HCT116 (cell line): ENCODE results near the gene CACNA1C.

Source experiments
- EZH2phosphoT487 ChIP-seq: fragments of 200-600 bp; IDR thresholded peaks from 2 replicates; pipeline ENCODE4 v1.6.1; 2018; ENCODE audit warnings: antibody characterized with exemption, borderline replicate concordance
- FOSL1 ChIP-seq: IDR thresholded peaks from 2 replicates; pipeline ENCODE4 v1.6.1; 2012; ENCODE audit warnings: low read depth
- POLR2A ChIP-seq: IDR thresholded peaks from 2 replicates; pipeline ENCODE4 v1.7.0; 2011; ENCODE audit warnings: borderline replicate concordance; ENCODE audit not compliant: insufficient read depth, insufficient read length; ENCODE audit errors: extremely low read depth
- SIN3A ChIP-seq: IDR thresholded peaks from 2 replicates; pipeline ENCODE4 v1.6.1; 2012; ENCODE audit warnings: low read depth
- TF ChIP-seq, protein P1 (sequence below), 3 experiments: fragments of 200-600 bp in 1 of 3; sonication (generic) in 1 of 3; IDR thresholded peaks in 2 of 3; conservative IDR thresholded peaks in 1 of 3; 2 replicates each; pipeline ENCODE4 v1.5.1; 2012 to 2017; ENCODE audit warnings: low read depth in 2 of 3, low read length in 2 of 3, antibody characterized with exemption in 1 of 3, borderline replicate concordance in 1 of 3, control low read depth in 1 of 3, mild to moderate bottlenecking in 1 of 3, mixed read lengths in 1 of 3, mixed run types in 1 of 3, moderate library complexity in 1 of 3; ENCODE audit not compliant: insufficient read depth in 1 of 3
- TF ChIP-seq, protein P2 (sequence below): IDR thresholded peaks from 2 replicates; pipeline ENCODE4 v1.6.1; 2012; ENCODE audit warnings: low read depth
- TF ChIP-seq, protein P3 (sequence below): IDR thresholded peaks from 2 replicates; pipeline ENCODE4 v1.6.1; 2012

DNA sequence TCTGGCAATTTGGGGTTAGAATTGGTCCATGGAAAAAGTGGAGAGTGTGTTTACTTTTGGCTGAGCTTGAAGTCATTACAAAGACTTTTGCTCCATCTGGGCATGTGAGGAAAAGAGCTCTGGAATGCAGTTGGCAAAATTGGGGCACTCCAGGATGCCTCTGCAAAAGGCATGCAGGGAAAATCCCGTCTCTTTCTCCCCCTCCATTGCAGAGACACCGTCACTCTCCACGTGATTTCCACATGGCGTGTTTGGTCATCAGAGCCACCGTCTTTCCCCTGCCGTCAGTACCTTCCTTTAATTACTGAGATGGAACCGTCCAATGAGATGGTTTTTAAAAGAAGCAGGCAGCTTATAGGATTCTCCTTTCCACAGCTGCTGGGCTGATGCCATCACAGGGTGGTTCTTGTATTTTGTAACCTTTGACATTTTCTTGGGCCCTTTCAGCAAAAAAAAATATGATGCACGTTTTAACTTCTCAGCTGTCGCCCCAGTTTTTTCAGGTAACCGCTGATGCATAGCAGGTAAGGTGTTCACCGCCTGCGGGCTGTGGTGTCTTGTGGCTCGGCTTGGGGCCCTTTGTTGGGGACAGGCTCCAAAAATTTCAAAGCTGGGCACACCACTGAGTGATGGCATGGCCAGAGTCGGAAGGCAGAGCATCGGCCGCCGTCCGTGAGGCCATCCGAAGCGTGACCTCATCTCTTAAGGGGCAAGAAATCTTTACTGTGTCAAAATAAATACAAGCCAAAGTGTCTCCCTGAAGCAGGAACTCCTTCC lies 68.4 kb downstream of the CACNA1C start:
- TF ChIP-seq, protein P1, sequence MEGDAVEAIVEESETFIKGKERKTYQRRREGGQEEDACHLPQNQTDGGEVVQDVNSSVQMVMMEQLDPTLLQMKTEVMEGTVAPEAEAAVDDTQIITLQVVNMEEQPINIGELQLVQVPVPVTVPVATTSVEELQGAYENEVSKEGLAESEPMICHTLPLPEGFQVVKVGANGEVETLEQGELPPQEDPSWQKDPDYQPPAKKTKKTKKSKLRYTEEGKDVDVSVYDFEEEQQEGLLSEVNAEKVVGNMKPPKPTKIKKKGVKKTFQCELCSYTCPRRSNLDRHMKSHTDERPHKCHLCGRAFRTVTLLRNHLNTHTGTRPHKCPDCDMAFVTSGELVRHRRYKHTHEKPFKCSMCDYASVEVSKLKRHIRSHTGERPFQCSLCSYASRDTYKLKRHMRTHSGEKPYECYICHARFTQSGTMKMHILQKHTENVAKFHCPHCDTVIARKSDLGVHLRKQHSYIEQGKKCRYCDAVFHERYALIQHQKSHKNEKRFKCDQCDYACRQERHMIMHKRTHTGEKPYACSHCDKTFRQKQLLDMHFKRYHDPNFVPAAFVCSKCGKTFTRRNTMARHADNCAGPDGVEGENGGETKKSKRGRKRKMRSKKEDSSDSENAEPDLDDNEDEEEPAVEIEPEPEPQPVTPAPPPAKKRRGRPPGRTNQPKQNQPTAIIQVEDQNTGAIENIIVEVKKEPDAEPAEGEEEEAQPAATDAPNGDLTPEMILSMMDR (IDR thresholded peaks at IDR 0.05 in 2 of 3, conservative IDR thresholded peaks at IDR 0.05 in 1 of 3; ENCODE audit: borderline replicate concordance in 1 of 3, insufficient read depth in 1 of 3, low read depth in 2 of 3, low read length in 2 of 3): no peak
- TF ChIP-seq, protein P2, sequence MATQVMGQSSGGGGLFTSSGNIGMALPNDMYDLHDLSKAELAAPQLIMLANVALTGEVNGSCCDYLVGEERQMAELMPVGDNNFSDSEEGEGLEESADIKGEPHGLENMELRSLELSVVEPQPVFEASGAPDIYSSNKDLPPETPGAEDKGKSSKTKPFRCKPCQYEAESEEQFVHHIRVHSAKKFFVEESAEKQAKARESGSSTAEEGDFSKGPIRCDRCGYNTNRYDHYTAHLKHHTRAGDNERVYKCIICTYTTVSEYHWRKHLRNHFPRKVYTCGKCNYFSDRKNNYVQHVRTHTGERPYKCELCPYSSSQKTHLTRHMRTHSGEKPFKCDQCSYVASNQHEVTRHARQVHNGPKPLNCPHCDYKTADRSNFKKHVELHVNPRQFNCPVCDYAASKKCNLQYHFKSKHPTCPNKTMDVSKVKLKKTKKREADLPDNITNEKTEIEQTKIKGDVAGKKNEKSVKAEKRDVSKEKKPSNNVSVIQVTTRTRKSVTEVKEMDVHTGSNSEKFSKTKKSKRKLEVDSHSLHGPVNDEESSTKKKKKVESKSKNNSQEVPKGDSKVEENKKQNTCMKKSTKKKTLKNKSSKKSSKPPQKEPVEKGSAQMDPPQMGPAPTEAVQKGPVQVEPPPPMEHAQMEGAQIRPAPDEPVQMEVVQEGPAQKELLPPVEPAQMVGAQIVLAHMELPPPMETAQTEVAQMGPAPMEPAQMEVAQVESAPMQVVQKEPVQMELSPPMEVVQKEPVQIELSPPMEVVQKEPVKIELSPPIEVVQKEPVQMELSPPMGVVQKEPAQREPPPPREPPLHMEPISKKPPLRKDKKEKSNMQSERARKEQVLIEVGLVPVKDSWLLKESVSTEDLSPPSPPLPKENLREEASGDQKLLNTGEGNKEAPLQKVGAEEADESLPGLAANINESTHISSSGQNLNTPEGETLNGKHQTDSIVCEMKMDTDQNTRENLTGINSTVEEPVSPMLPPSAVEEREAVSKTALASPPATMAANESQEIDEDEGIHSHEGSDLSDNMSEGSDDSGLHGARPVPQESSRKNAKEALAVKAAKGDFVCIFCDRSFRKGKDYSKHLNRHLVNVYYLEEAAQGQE: no peak
- TF ChIP-seq EZH2phosphoT487 (no peak), SIN3A (no peak), POLR2A (no peak), FOSL1 (no peak)
- TF ChIP-seq, protein P3, sequence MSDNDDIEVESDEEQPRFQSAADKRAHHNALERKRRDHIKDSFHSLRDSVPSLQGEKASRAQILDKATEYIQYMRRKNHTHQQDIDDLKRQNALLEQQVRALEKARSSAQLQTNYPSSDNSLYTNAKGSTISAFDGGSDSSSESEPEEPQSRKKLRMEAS: no peak
